GM13976 (cell line): ENCODE measurements around the gene NAALAD2.
"Not testable (repeated sequence)": the region's sequence is repeated elsewhere in the genome, so short reads cannot be mapped to it uniquely, and the experiment has no call there.

ENCODE experiments used
- DNase-seq: peaks from one replicate; pipeline ENCODE4 v3.0.0; 2012; ENCODE audit warnings: low spot score
- CTCF ChIP-seq: IDR thresholded peaks from 2 replicates; pipeline ENCODE4 v1.5.1; 2012; ENCODE audit warnings: borderline replicate concordance, mild to moderate bottlenecking; ENCODE audit not compliant: insufficient read depth; ENCODE audit errors: extremely low read depth, missing control alignments, control extremely low read depth
- in situ Hi-C: fragments of 300-500 bp; cut with MboI; formaldehyde crosslinking; loops from one replicate; pipeline ENCODE4 v1.12.0; 2022; ENCODE audit warnings: low sequenced_read_pairs, mixed read lengths, inconsistent platforms; ENCODE audit not compliant: unreplicated experiment

NAALAD2 gene

GRCh38 chr11:90192869-90193582, 58.6 kb downstream of the NAALAD2 start:
- no peak for DNase-seq
- TF ChIP-seq CTCF, result no peak
- in situ Hi-C loops, result no loop called here

- no peak for TF ChIP-seq CTCF
- in situ Hi-C loops, result no loop called here
- no peak for DNase-seq
These were observed 62.9 kb downstream of the NAALAD2 start for GRCh38 chr11:90197377-90197776.

- TF ChIP-seq CTCF, result no peak
- in situ Hi-C loops, result no loop called here
- no peak for DNase-seq
These were observed 67.9 kb downstream of the NAALAD2 start for GRCh38 chr11:90202342-90202741.

GRCh38 chr11:90204407-90204806, 69.9 kb downstream of the NAALAD2 start:
- in situ Hi-C loops, result no loop called here
- TF ChIP-seq CTCF, result no peak
- no peak for DNase-seq

GRCh38 chr11:90204832-90205646, 70.6 kb downstream of the NAALAD2 start:
- TF ChIP-seq CTCF, result peak; percentile 78
- in situ Hi-C loops, result no loop called here
- DNase-seq, result peak; percentile 28

GRCh38 chr11:90207992-90208391, 73.5 kb downstream of the NAALAD2 start:
- in situ Hi-C loops, DNase-seq: not testable (repeated sequence)

GRCh38 chr11:90208857-90209256, 74.4 kb downstream of the NAALAD2 start:
- no peak for DNase-seq
- in situ Hi-C loops, result no loop called here
- TF ChIP-seq CTCF, result no peak
